T-helper 1 cell (primary cell): ENCODE results near the gene CYP46A1.

ENCODE experiments used
- DNase-seq, 5 donors: peaks; one replicate each; pipeline ENCODE4 v3.0.0-alpha.2; 2012 to 2020

Gene CYP46A1

GRCh38 chr14:99674776-99675381, 9.2 kb upstream of the CYP46A1 start:
- no peak for DNase-seq

GRCh38 chr14:99675382-99675835, 8.7 kb upstream of the CYP46A1 start:
- no peak for DNase-seq

- DNase-seq = no peak
Observed at GRCh38 chr14:99675951-99676350, 8.1 kb upstream of the CYP46A1 start.

GRCh38 chr14:99676657-99677056, 7.4 kb upstream of the CYP46A1 start:
- peak in 1 of 5 donors; percentile 11 for DNase-seq

GRCh38 chr14:99677231-99678140, 6.6 kb upstream of the CYP46A1 start:
- no peak for DNase-seq

- no peak for DNase-seq
Observed at GRCh38 chr14:99678198-99678597, 5.9 kb upstream of the CYP46A1 start.

GRCh38 chr14:99679111-99679510, 5.0 kb upstream of the CYP46A1 start:
- DNase-seq = no peak

GRCh38 chr14:99679543-99679942, 4.6 kb upstream of the CYP46A1 start:
- no peak for DNase-seq

- no peak for DNase-seq
Observed at GRCh38 chr14:99679996-99680395, 4.1 kb upstream of the CYP46A1 start.

GRCh38 chr14:99681101-99681831, 2.8 kb upstream of the CYP46A1 start:
- DNase-seq = no peak

- no peak for DNase-seq
Observed at GRCh38 chr14:99681832-99682148, 2.3 kb upstream of the CYP46A1 start.

GRCh38 chr14:99682809-99683618, 1.1 kb upstream of the CYP46A1 start:
- DNase-seq = peak; percentile 66 to 79 (median 75)

GRCh38 chr14:99684410-99684934, 374 bp downstream of the CYP46A1 start:
- peak in 1 of 5 donors; percentile 8 for DNase-seq

GRCh38 chr14:99685151-99685591, 1.1 kb downstream of the CYP46A1 start:
- no peak for DNase-seq

- no peak for DNase-seq
Observed at GRCh38 chr14:99685596-99685995, 1.5 kb downstream of the CYP46A1 start.

- DNase-seq = no peak
Observed at GRCh38 chr14:99686557-99687283, 2.6 kb downstream of the CYP46A1 start.

GRCh38 chr14:99687284-99688209, 3.4 kb downstream of the CYP46A1 start:
- DNase-seq = peak in 2 of 5 donors; percentile 17 to 30

GRCh38 chr14:99688210-99688581, 4.1 kb downstream of the CYP46A1 start:
- no peak for DNase-seq

GRCh38 chr14:99688629-99689028, 4.5 kb downstream of the CYP46A1 start:
- DNase-seq = no peak
